Tibial nerve (tissue), 3 donors: Measurements from ENCODE around the gene RGS4.

Experiments
- POLR2A ChIP-seq, 2 donors: fragments of 450-650 bp; IDR thresholded peaks; one replicate each; pipeline ENCODE4 v1.6.1; 2017; ENCODE audit warnings: antibody characterized with exemption in 2 of 2, mild to moderate bottlenecking in 2 of 2, moderate library complexity in 2 of 2
- TF ChIP-seq, protein P1 (sequence below), 5 experiments: fragments of 200-600 bp in 3 of 5; fragments of 450-650 bp in 2 of 5; sonication (generic) in 3 of 5; IDR thresholded peaks; one replicate each; pipeline ENCODE4 v1.5.1; 2016 to 2019; ENCODE audit warnings: antibody characterized with exemption in 5 of 5, mild to moderate bottlenecking in 3 of 5, moderate library complexity in 2 of 5

- TF ChIP-seq, protein P1, sequence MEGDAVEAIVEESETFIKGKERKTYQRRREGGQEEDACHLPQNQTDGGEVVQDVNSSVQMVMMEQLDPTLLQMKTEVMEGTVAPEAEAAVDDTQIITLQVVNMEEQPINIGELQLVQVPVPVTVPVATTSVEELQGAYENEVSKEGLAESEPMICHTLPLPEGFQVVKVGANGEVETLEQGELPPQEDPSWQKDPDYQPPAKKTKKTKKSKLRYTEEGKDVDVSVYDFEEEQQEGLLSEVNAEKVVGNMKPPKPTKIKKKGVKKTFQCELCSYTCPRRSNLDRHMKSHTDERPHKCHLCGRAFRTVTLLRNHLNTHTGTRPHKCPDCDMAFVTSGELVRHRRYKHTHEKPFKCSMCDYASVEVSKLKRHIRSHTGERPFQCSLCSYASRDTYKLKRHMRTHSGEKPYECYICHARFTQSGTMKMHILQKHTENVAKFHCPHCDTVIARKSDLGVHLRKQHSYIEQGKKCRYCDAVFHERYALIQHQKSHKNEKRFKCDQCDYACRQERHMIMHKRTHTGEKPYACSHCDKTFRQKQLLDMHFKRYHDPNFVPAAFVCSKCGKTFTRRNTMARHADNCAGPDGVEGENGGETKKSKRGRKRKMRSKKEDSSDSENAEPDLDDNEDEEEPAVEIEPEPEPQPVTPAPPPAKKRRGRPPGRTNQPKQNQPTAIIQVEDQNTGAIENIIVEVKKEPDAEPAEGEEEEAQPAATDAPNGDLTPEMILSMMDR (IDR thresholded peaks at IDR 0.05), result no peak
- no peak for TF ChIP-seq POLR2A (IDR thresholded peaks at IDR 0.05)
These were observed 51.2 kb downstream of the RGS4 start for GRCh38 chr1:163120372-163120771.
